Neuron (in vitro differentiated cells): ENCODE results near the gene AK8.

Source experiments
- H2AFZ ChIP-seq: one replicate; pipeline ENCODE4 v1.6.1; 2013; ENCODE audit warnings: low read depth, mild to moderate bottlenecking, inconsistent platforms, low read length, moderate library complexity
- H3K27me3 ChIP-seq: one replicate; pipeline ENCODE4 v1.6.1; 2013; ENCODE audit warnings: low read length; ENCODE audit not compliant: insufficient read depth
- H3K36me3 ChIP-seq: one replicate; pipeline ENCODE4 v1.6.1; 2013; ENCODE audit warnings: low read length; ENCODE audit not compliant: insufficient read depth
- H3K4me1 ChIP-seq: one replicate; pipeline ENCODE4 v1.6.1; 2013; ENCODE audit warnings: low read length; ENCODE audit not compliant: insufficient read depth
- H3K4me3 ChIP-seq: 2 replicates; pipeline ENCODE4 v1.5.1; 2013; ENCODE audit warnings: mild to moderate bottlenecking, low read length, moderate library complexity
- H3K9me3 ChIP-seq: one replicate; pipeline ENCODE4 v1.6.1; 2013; ENCODE audit warnings: low read length

The AK8 gene

DNA sequence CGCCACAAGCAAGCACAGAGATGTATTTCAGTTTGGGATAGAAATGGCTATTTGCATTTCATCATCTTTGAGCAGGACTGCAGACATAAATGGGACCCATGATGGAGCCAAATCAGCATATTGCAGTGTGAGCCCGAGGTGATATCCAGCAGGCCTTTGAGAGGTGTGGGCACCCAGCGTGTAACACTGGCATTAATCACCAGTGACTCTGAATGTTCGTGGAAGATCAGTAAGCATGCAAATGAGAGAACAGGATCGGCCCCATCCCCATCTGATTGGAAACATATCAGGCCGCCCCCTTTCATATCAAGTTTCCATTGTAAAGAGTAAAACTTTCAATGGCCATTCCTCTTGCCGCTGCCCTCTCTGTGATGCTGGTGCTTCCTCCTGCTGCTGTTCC is 123.8 kb downstream of the AK8 start:
- peaks cover 3% of the 10 kb centered on the region for H3K27me3 ChIP-seq

GRCh38 chr9:132753593-132753880 is 124.5 kb downstream of the AK8 start:
- Histone ChIP-seq H3K4me3 (no peak overlapping the region), H3K27me3 (peaks cover 3% of the 10 kb centered on the region), H2AFZ (no peak overlapping the region)

More for the DNA sequence above, 123.8 kb downstream of the AK8 start:
- H3K36me3 ChIP-seq, result no peaks in the 10 kb centered on the region
- peaks cover 33% of the 10 kb centered on the region for H3K4me1 ChIP-seq
- H3K9me3 ChIP-seq, result no peaks in the 10 kb centered on the region
- no peak overlapping the region for H3K4me3 ChIP-seq
- H2AFZ ChIP-seq, result no peak overlapping the region

DNA sequence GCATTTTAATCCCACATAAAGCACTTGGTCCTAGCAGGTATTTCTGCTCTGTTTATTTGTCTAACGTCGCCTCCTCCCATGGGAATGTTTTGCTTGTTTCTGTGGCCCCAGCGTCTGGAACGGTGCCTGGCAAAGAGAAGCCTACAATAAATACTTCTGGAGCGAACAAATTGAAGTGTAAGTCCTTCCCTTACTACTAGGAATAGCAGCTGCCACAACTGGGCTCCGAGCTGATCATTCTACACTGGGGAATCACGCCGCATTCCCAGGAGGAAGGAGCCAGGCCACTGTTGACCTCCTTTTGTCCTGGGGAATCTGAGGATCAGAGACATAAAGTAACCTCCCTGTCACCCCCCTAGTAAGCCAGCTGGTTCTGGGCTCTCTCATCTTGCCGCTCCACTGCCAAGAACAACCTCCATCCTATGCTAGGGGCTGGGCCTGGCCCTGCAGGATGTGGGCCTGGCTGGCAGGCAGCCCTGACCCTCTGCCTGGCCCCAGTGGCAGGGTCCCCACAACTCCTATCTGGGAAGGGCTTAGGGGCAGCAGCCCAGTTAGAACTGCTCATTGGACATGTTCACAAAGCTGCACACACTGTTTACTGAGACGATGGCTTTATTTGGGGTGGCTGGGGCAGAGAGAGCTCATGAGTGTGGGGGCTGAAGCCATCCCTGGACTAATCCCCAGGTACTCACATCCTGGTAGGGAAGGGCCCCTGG is 125.0 kb downstream of the AK8 start:
- H3K4me1 ChIP-seq, result peaks cover 33% of the 10 kb centered on the region
- H3K27me3 ChIP-seq, result peaks cover 3% of the 10 kb centered on the region
- H3K36me3 ChIP-seq, result no peaks in the 10 kb centered on the region
- no peak overlapping the region for H3K4me3 ChIP-seq
- no peaks in the 10 kb centered on the region for H3K9me3 ChIP-seq
- H2AFZ ChIP-seq, result no peak overlapping the region

More at GRCh38 chr9:132753593-132753880, 124.5 kb downstream of the AK8 start:
- no peaks in the 10 kb centered on the region for H3K36me3 ChIP-seq
- peaks cover 33% of the 10 kb centered on the region for H3K4me1 ChIP-seq
- H3K9me3 ChIP-seq, result no peaks in the 10 kb centered on the region

GRCh38 chr9:132750668-132751067 is 127.4 kb downstream of the AK8 start:
- Histone ChIP-seq H3K9me3 (no peaks in the 10 kb centered on the region), H3K36me3 (no peaks in the 10 kb centered on the region), H3K4me3 (no peak overlapping the region), H3K4me1 (peaks cover 14% of the 10 kb centered on the region), H3K27me3 (peaks cover 14% of the 10 kb centered on the region), H2AFZ (no peak overlapping the region)

- H3K4me1 ChIP-seq, result peaks cover 28% of the 10 kb centered on the region
Observed at GRCh38 chr9:132749306-132749705, 128.8 kb downstream of the AK8 start.

GRCh38 chr9:132748450-132748849 is 129.6 kb downstream of the AK8 start:
- H3K4me3 ChIP-seq, result no peak overlapping the region
- peaks cover 36% of the 10 kb centered on the region for H3K27me3 ChIP-seq
- H2AFZ ChIP-seq, result no peak overlapping the region
- H3K4me1 ChIP-seq, result peaks cover 31% of the 10 kb centered on the region
- H3K9me3 ChIP-seq, result no peaks in the 10 kb centered on the region
- no peaks in the 10 kb centered on the region for H3K36me3 ChIP-seq

More at GRCh38 chr9:132749306-132749705, 128.8 kb downstream of the AK8 start:
- H3K4me3 ChIP-seq, result no peak overlapping the region
- H3K36me3 ChIP-seq, result no peaks in the 10 kb centered on the region
- H3K27me3 ChIP-seq, result peaks cover 27% of the 10 kb centered on the region
- H3K9me3 ChIP-seq, result no peaks in the 10 kb centered on the region
- H2AFZ ChIP-seq, result no peak overlapping the region

DNA sequence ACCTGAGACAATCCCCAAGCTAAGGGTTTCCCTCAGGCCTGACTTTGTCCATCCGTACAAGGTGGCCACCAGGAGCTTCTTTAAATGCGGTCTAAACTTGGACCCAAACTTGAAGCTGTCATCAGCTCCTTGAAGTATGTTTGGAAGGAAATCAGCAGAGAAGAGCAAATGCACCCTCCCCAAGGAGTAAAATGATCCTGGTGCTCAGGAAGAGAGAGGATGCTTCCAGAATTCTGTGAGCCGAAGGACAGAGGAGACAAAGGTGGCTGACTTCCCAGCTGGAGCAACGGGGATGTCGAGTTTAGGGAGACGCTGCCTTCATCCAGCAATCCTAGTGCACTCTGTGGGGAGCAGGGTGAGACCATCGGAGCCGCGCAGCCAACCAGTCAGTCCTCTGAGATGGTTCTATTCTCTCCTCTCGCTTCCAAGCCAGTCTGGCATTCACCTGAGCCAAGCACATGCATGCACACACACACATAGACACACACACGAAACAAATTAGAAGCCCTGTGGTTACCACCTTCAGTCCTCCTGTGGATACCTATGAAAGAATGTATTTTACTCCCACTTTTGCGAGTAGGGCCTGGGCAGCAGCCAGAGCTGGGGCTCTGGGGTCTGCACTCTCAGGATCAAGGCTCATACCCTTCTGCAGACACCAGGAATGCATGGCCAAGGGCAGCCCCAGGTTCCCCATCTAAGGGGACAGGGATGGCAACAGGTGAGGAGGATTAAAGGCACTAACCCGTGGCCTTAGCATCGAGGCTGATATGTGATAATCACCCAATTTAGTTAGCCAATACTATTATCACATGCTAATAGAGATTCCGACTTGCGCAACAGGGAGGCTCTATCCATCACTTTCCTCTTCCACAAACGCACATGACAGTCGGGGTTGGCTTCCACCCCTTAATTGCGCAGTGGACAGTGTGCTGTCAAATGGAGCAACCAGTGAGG is 132.1 kb downstream of the AK8 start:
- Histone ChIP-seq H3K36me3 (no peaks in the 10 kb centered on the region), H3K27me3 (peaks cover 47% of the 10 kb centered on the region), H3K4me1 (peaks cover 30% of the 10 kb centered on the region), H2AFZ (no peak overlapping the region), H3K9me3 (no peaks in the 10 kb centered on the region), H3K4me3 (no peak overlapping the region)

GRCh38 chr9:132744881-132745755 is 133.0 kb downstream of the AK8 start:
- Histone ChIP-seq H3K4me1 (peaks cover 30% of the 10 kb centered on the region), H3K27me3 (peaks cover 47% of the 10 kb centered on the region), H3K36me3 (no peaks in the 10 kb centered on the region), H2AFZ (no peak overlapping the region), H3K4me3 (peak overlapping the region; percentile 11), H3K9me3 (no peaks in the 10 kb centered on the region)

- Histone ChIP-seq H3K4me1 (peaks cover 30% of the 10 kb centered on the region), H3K36me3 (no peaks in the 10 kb centered on the region), H3K27me3 (peaks cover 45% of the 10 kb centered on the region), H2AFZ (no peak overlapping the region), H3K4me3 (no peak overlapping the region), H3K9me3 (no peaks in the 10 kb centered on the region)
Observed at GRCh38 chr9:132743931-132744479, 134.1 kb downstream of the AK8 start.

DNA sequence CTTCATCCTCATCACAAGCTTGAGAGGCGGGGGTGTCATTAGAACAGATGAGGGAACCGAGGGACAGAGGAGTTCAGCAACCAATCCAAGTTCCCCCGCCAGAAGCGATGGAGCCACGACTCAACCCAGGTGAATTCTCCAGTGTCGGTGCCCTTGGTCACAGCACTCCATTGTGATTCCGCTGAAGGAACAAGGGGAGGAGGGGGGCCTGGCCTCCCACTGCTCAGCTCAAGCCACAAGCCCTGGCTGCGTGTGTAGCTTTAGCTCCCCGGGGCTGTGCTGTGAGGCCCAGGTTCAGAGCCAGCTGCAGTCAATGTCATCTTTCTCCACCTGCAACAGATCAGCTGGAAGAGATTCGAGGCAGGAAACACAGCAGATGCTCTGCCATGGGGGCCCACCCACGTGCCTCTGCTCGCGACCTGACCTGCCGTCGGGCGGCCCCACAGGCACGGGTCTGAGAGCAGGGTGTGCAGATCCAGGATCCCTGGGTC is 135.2 kb downstream of the AK8 start:
- Histone ChIP-seq H3K9me3 (no peaks in the 10 kb centered on the region), H3K36me3 (no peaks in the 10 kb centered on the region), H3K4me3 (no peak overlapping the region), H3K27me3 (peaks cover 45% of the 10 kb centered on the region), H2AFZ (no peak overlapping the region), H3K4me1 (peaks cover 30% of the 10 kb centered on the region)

GRCh38 chr9:132740526-132741309 is 137.4 kb downstream of the AK8 start:
- H3K4me3 ChIP-seq, result no peak overlapping the region
- H3K4me1 ChIP-seq, result peaks cover 30% of the 10 kb centered on the region
- no peak overlapping the region for H2AFZ ChIP-seq
- no peaks in the 10 kb centered on the region for H3K9me3 ChIP-seq
- H3K36me3 ChIP-seq, result no peaks in the 10 kb centered on the region
- peaks cover 33% of the 10 kb centered on the region for H3K27me3 ChIP-seq
